Middle frontal gyrus (tissue), 1 donor: ENCODE results near the gene NELL1.

ENCODE experiments used
- DNase-seq: peaks from one replicate; pipeline ENCODE4 v3.0.0-alpha.2; 2015; ENCODE audit warnings: low spot score; ENCODE audit errors: extremely low spot score

The NELL1 gene

GRCh38 chr11:21307874-21308273, 638.5 kb downstream of the NELL1 start:
- DNase-seq: no peak

GRCh38 chr11:21316591-21316990, 647.2 kb downstream of the NELL1 start:
- DNase-seq: no peak

- DNase-seq: no peak
These were observed 651.7 kb downstream of the NELL1 start for GRCh38 chr11:21321072-21321471.

- DNase-seq: no peak
These were observed 652.1 kb downstream of the NELL1 start for GRCh38 chr11:21321530-21321929.

GRCh38 chr11:21323617-21324016, 654.2 kb downstream of the NELL1 start:
- DNase-seq: no peak

- DNase-seq: no peak
These were observed 673.8 kb downstream of the NELL1 start for GRCh38 chr11:21343204-21343603.

- DNase-seq: no peak
These were observed 677.0 kb downstream of the NELL1 start for GRCh38 chr11:21346361-21346760.

- no peak for DNase-seq
These were observed 681.2 kb downstream of the NELL1 start for GRCh38 chr11:21350613-21351012.

GRCh38 chr11:21353425-21353824, 684.0 kb downstream of the NELL1 start:
- no peak for DNase-seq

GRCh38 chr11:21364866-21365624, 695.7 kb downstream of the NELL1 start:
- no peak for DNase-seq

GRCh38 chr11:21369947-21370346, 700.6 kb downstream of the NELL1 start:
- no peak for DNase-seq

GRCh38 chr11:21371044-21371443, 701.7 kb downstream of the NELL1 start:
- no peak for DNase-seq

GRCh38 chr11:21372672-21373071, 703.3 kb downstream of the NELL1 start:
- DNase-seq: no peak

GRCh38 chr11:21374376-21374775, 705.0 kb downstream of the NELL1 start:
- DNase-seq: no peak

- no peak for DNase-seq
These were observed 716.5 kb downstream of the NELL1 start for GRCh38 chr11:21385669-21386440.

- DNase-seq: no peak
These were observed 721.0 kb downstream of the NELL1 start for GRCh38 chr11:21390430-21390829.

- no peak for DNase-seq
These were observed 727.1 kb downstream of the NELL1 start for GRCh38 chr11:21396342-21397008.

GRCh38 chr11:21398195-21398594, 728.8 kb downstream of the NELL1 start:
- DNase-seq: no peak

- no peak for DNase-seq
These were observed 732.1 kb downstream of the NELL1 start for GRCh38 chr11:21401496-21401895.

- DNase-seq: no peak
These were observed 732.9 kb downstream of the NELL1 start for GRCh38 chr11:21402274-21402673.

GRCh38 chr11:21403069-21403468, 733.7 kb downstream of the NELL1 start:
- no peak for DNase-seq

GRCh38 chr11:21405422-21405821, 736.0 kb downstream of the NELL1 start:
- no peak for DNase-seq
